Activated CD8-positive, alpha-beta T cell treated with anti-CD3 and anti-CD28 coated beads for 36 hours (primary cell): ENCODE measurements around the gene CUBN. TPM values are rescaled to one million over a fixed set of nuclear protein-coding genes. Genes with fewer than 3 reads are reported as not detected.

Experiments used
- ATAC-seq: fragments of 200-7000 bp; cut with Tn5 transposase; one replicate; pipeline ENCODE4 v1.10.0; 2021; ENCODE audit warnings: mild to moderate bottlenecking, moderate library complexity
- CTCF ChIA-PET: fragments of 350-600 bp; sonication (Branson Sonifier 250); formaldehyde crosslinking; loops from one replicate; lab custom pipeline; 2021; ENCODE audit warnings: antibody characterized with exemption; lab: Charles Lee
- POLR2A ChIA-PET: fragments of 350-600 bp; sonication (Branson Sonifier 250); formaldehyde crosslinking; loops from one replicate; lab custom pipeline; 2021; ENCODE audit warnings: antibody characterized with exemption; lab: Charles Lee
- DNase-seq: peaks from one replicate; pipeline ENCODE4 v3.0.0-alpha.2; 2020
- H3K27ac Mint-ChIP-seq: one replicate; pipeline ENCODE4 v1.8.0; 2021; ENCODE audit warnings: mild to moderate bottlenecking, mixed read lengths
- H3K27me3 Mint-ChIP-seq: one replicate; pipeline ENCODE4 v1.8.0; 2021; ENCODE audit warnings: mixed read lengths
- H3K36me3 Mint-ChIP-seq: one replicate; pipeline ENCODE4 v1.8.0; 2021; ENCODE audit warnings: low read depth, mixed read lengths
- H3K4me1 Mint-ChIP-seq: one replicate; pipeline ENCODE4 v1.8.0; 2021; ENCODE audit warnings: low read depth, mixed read lengths
- H3K4me3 Mint-ChIP-seq: one replicate; pipeline ENCODE4 v1.8.0; 2021; ENCODE audit warnings: mild to moderate bottlenecking, moderate library complexity, mixed read lengths
- H3K9me3 Mint-ChIP-seq: one replicate; pipeline ENCODE4 v1.8.0; 2021; ENCODE audit warnings: mixed read lengths
- CTCF ChIP-seq: fragments of 200-600 bp; IDR thresholded peaks from one replicate; pipeline ENCODE4 v1.8.0; 2022; ENCODE audit warnings: antibody characterized with exemption, mild to moderate bottlenecking
- intact Hi-C: fragments of 100-400 bp; cut with micrococcal nuclease; formaldehyde crosslinking; loops from one replicate; pipeline ENCODE4 v1.10.0; 2022
- total RNA-seq, 2 experiments: library from RNA; stranded (reverse); gene quantifications; one replicate each; pipeline ENCODE4 v1.2.3, GENCODE V29; 2021

The CUBN gene
- total RNA-seq, 2 experiments from 2014 or later: 0.38 to 0.65 TPM

DNA sequence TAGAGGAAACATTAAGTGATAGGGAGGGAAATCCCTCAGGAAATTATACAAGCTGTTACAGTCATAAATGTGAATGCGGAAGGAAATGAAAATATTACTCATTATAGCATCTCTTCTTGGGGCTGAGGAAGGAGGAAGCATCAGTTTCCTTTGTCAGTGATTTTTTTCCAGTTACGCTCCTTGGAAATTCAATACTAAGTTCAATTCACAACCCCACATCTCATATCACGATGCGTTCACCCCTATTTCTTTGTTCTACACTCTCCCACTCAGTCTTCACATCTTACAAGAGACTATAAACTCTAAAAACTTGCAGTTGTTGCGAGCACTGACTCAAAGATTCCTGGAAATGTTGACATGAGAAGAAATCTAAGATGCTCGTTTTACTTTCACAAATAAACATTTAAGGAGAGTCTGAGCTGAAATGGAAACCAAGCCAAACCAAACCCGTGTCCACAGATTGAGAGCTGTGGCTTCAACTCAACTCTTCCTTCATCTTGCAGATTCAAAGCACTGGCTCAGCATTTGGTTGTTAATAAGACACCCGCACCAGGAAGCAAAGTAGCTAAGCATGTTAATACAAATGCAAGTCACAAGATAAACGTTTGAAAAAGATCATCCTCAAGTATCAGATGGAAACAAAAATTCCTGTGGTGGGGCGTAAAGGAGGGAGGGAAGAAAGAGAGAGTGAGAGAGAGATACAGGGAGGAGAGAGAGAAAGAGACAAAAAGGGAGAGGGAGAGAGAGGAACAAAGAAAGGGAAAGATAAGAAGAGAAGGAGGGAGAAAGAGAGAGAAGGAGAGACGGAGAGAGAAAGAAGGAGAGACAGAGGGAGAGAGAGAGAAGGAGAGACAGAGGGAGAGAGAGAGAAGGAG is 162.4 kb downstream of the CUBN start:
- CTCF ChIA-PET: no interaction called here
- H3K27ac Mint-ChIP-seq: no peak overlapping the region

GRCh38 chr10:16965740-16966447 is 163.7 kb downstream of the CUBN start:
- Mint-ChIP-seq H3K27ac (no peak overlapping the region), H3K36me3 (no peaks in the 10 kb centered on the region), H3K4me1 (peaks cover 10% of the 10 kb centered on the region), H3K9me3 (no peaks in the 10 kb centered on the region), H3K4me3 (no peak overlapping the region), H3K27me3 (no peaks in the 10 kb centered on the region)
- CTCF ChIA-PET: no interaction called here
- POLR2A ChIA-PET: interaction anchor here (0.7 kb wide), 1 partner anchor 30 kb away, joined by 3 read pairs; no protein-coding TSS in a partner anchor
- intact Hi-C loops: no loop called here
- no peak for TF ChIP-seq CTCF
- no peak for ATAC-seq
- DNase-seq: no peak

More for the DNA sequence above, 162.4 kb downstream of the CUBN start:
- no peak for ATAC-seq
- peaks cover 10% of the 10 kb centered on the region for H3K4me1 Mint-ChIP-seq
- H3K27me3 Mint-ChIP-seq: no peaks in the 10 kb centered on the region
- no peak for TF ChIP-seq CTCF
- H3K9me3 Mint-ChIP-seq: no peaks in the 10 kb centered on the region
- H3K4me3 Mint-ChIP-seq: no peak overlapping the region
- DNase-seq: peak; percentile 10
- no peaks in the 10 kb centered on the region for H3K36me3 Mint-ChIP-seq
- intact Hi-C loops: no loop called here
- POLR2A ChIA-PET: no interaction called here

DNA sequence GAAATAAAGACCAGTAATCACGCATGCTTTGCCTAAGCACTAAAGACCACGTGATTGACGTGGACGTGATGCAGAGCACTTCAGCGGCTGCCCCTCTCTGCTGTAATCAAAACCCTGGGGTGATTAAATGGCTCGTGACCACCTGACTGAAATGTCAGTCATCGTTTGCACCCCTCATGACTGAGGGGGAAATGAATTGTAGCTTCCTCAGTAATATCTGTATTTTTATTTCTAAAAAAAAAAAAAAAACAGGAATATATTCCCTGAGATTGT is 164.3 kb downstream of the CUBN start:
- intact Hi-C loops: no loop called here
- Mint-ChIP-seq H3K4me3 (no peak overlapping the region), H3K9me3 (no peaks in the 10 kb centered on the region), H3K4me1 (peaks cover 10% of the 10 kb centered on the region), H3K27ac (no peak overlapping the region), H3K27me3 (no peaks in the 10 kb centered on the region), H3K36me3 (no peaks in the 10 kb centered on the region)
- POLR2A ChIA-PET: no interaction called here
- CTCF ChIA-PET: no interaction called here
- no peak for DNase-seq
- no peak for ATAC-seq
- no peak for TF ChIP-seq CTCF

DNA sequence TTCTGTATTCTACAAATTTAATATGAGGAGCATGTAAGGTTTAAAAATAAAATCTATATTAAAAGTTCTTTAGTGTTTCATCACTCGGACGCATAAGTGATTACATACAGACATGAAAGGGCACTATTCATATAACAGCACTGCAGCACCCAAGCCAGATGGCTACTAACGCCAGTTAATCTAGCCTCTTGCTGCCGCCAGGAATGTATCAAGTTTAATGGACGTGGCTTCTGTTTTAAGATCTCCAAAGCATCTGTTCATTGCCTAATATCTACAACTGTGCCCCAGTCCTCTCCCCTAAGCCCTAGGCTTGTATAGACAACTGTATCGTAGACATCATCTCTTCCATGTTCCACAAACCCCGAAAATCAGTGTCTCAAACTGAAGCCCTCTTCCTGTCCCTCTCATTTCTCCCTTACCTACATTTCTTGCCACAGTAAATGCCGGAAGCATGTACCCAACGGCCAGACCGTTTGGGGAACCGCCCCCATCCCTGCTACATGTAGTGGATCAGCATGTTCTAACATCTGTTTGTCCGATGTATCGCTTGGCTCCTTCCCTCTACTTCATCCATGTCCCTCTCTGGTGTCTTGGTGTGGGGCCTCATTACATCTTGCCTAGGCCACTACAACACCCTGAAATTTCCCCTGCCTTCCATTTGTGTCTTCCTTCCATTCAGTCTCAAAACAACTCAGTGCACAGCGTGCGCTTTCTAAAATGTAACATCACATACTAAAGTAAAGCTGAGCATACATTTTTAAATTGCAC is 164.9 kb downstream of the CUBN start:
- ATAC-seq (no peak), DNase-seq (no peak)
- CTCF ChIA-PET: no interaction called here
- H3K27ac Mint-ChIP-seq: no peak overlapping the region
- TF ChIP-seq CTCF: no peak
- intact Hi-C loops: no loop called here
- H3K4me1 Mint-ChIP-seq: peaks cover 10% of the 10 kb centered on the region
- H3K4me3 Mint-ChIP-seq: no peak overlapping the region
- no peaks in the 10 kb centered on the region for H3K27me3 Mint-ChIP-seq
- H3K9me3 Mint-ChIP-seq: no peaks in the 10 kb centered on the region
- no peaks in the 10 kb centered on the region for H3K36me3 Mint-ChIP-seq
- POLR2A ChIA-PET: no interaction called here
